Tibial nerve (tissue), 4 donors: ENCODE measurements around the gene IL17C. TPM values are rescaled to one million over a fixed set of nuclear protein-coding genes. Genes with fewer than 3 reads are reported as not detected.

Experiments used
- DNase-seq, 2 donors: peaks; one replicate each; pipeline ENCODE4 v3.0.0-alpha.2; 2019; ENCODE audit warnings: low spot score in 2 of 2
- H3K27ac ChIP-seq, 4 donors: fragments of 200-600 bp; sonication (generic) in 3 of 4; one replicate each; pipeline ENCODE4 v1.5.1; 2017 to 2019; ENCODE audit warnings: mild to moderate bottlenecking in 1 of 4
- H3K27me3 ChIP-seq, 2 donors: fragments of 200-600 bp; sonication (generic) in 1 of 2; one replicate each; pipeline versions ENCODE4 v1.5.1 to v1.6.0; 2017 to 2019
- H3K36me3 ChIP-seq, 3 donors: fragments of 200-600 bp; sonication (generic); one replicate each; pipeline ENCODE4 v1.5.1; 2018 to 2019
- H3K4me1 ChIP-seq, 4 donors: fragments of 200-600 bp; sonication (generic) in 3 of 4; one replicate each; pipeline ENCODE4 v1.5.1; 2017 to 2019
- H3K4me3 ChIP-seq, 4 donors: fragments of 200-600 bp; sonication (generic) in 3 of 4; one replicate each; pipeline ENCODE4 v1.5.1; 2017 to 2019; ENCODE audit warnings: mild to moderate bottlenecking in 1 of 4, moderate library complexity in 1 of 4
- H3K9me3 ChIP-seq, 4 donors: fragments of 200-600 bp; sonication (generic) in 3 of 4; one replicate each; pipeline ENCODE4 v1.5.1; 2017 to 2019
- EP300 ChIP-seq, 2 donors: sonication (generic); formaldehyde crosslinking; IDR thresholded peaks; one replicate each; pipeline ENCODE4 v1.6.1; 2017; ENCODE audit warnings: antibody characterized with exemption in 2 of 2, mild to moderate bottlenecking in 1 of 2
- POLR2A ChIP-seq, 2 donors: fragments of 450-650 bp; IDR thresholded peaks; one replicate each; pipeline ENCODE4 v1.6.1; 2017; ENCODE audit warnings: antibody characterized with exemption in 2 of 2, mild to moderate bottlenecking in 2 of 2, moderate library complexity in 2 of 2
- WGBS, 2 donors: methylation state at CpG; one replicate each; pipeline ENCODE4 v1.1.5; 2018; 5-methylcytosine and 5-hydroxymethylcytosine counted together
- total RNA-seq, 4 donors: library from RNA; depleted of rRNA; stranded (reverse); fragments of >200 nt; gene quantifications; one replicate each; pipeline ENCODE4 v1.1.0, GENCODE V29; 2016
- TF ChIP-seq, protein P1 (sequence below), 5 experiments: fragments of 200-600 bp in 3 of 5; fragments of 450-650 bp in 2 of 5; sonication (generic) in 3 of 5; IDR thresholded peaks; one replicate each; pipeline ENCODE4 v1.5.1; 2016 to 2019; ENCODE audit warnings: antibody characterized with exemption in 5 of 5, mild to moderate bottlenecking in 3 of 5, moderate library complexity in 2 of 5

The IL17C gene
- total RNA-seq, 4 donors from 2014 or later = not detected

DNA sequence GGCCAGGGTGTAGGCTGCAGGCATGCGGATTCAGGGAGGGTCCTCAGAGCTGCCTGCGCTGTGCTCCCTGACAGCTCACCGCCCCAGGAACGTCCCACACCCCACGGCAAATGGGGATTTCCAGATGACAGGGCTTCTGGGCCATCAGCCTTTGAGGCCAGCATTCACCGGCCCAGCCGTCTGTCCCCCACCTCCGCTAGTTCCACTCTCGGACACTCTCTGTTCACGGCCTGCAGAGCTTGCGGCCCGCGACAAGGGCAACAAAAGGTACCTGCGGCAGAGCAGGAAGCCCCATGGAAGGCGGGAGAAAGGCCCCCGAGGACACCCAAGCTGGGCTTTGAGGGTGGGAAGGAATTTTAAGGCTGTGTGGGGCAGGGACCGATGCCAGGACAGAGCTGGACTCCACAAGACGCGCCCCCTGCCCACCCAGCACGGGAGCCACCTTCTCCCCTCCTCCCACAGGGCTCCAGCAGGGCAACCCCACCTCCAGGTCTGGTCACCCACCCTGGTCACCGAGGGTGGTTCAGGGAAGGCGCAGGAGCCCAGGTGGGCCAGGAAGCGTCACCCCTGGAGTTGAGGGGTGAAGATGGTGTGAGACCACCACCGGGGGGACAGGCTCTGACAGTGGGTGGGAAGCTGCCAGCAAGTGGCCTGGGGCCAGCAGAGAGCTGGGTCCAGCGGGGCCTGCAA, 18.1 kb downstream of the IL17C start:
- TF ChIP-seq, protein P1, sequence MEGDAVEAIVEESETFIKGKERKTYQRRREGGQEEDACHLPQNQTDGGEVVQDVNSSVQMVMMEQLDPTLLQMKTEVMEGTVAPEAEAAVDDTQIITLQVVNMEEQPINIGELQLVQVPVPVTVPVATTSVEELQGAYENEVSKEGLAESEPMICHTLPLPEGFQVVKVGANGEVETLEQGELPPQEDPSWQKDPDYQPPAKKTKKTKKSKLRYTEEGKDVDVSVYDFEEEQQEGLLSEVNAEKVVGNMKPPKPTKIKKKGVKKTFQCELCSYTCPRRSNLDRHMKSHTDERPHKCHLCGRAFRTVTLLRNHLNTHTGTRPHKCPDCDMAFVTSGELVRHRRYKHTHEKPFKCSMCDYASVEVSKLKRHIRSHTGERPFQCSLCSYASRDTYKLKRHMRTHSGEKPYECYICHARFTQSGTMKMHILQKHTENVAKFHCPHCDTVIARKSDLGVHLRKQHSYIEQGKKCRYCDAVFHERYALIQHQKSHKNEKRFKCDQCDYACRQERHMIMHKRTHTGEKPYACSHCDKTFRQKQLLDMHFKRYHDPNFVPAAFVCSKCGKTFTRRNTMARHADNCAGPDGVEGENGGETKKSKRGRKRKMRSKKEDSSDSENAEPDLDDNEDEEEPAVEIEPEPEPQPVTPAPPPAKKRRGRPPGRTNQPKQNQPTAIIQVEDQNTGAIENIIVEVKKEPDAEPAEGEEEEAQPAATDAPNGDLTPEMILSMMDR (IDR thresholded peaks at IDR 0.05) = no peak
- no peak for TF ChIP-seq POLR2A (IDR thresholded peaks at IDR 0.05)
- no peak for TF ChIP-seq EP300 (IDR thresholded peaks at IDR 0.05)
- H3K4me1 ChIP-seq = peaks cover 0 to 10% (median 2%) of the 10 kb centered on the region in 4 donors
- no peak for DNase-seq
- 82 to 86% methylated on average over 18 to 24 of the region's 25 CpGs for WGBS, 2 donors
- no peaks in the 10 kb centered on the region for H3K27me3 ChIP-seq
- H3K9me3 ChIP-seq = no peaks in the 10 kb centered on the region
- H3K36me3 ChIP-seq = peaks cover 0 to 76% (median 6%) of the 10 kb centered on the region in 3 donors
- H3K27ac ChIP-seq = no peak overlapping the region
- H3K4me3 ChIP-seq = no peak overlapping the region

DNA sequence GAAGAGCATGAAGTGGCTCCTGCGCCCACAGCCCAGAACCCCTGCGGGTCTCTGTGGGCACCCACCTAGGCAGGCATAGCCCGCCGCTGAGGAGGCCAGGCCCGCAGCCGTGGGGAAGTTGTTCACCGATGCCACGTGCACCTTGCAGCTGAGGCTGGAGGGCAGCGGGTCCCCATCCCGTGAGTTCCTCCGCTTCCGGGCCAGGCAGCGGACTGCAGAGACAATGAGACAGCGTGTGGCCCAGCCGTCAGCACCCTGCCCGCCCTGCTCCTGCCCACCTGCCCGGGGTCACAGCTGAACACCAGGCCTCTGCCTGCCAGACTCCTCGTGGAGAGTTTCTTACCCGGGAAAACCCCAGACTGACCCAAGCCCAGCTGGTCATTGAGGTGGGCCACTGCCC, 19.0 kb downstream of the IL17C start:
- H3K27me3 ChIP-seq = no peaks in the 10 kb centered on the region
- H3K27ac ChIP-seq = no peak overlapping the region
- 82 to 92% methylated on average over 5 to 12 of the region's 19 CpGs for WGBS, 2 donors
- H3K4me3 ChIP-seq = no peak overlapping the region
- TF ChIP-seq, protein P1 (IDR thresholded peaks at IDR 0.05) = no peak
- TF ChIP-seq POLR2A (IDR thresholded peaks at IDR 0.05) (no peak), EP300 (IDR thresholded peaks at IDR 0.05) (no peak)
- no peaks in the 10 kb centered on the region for H3K9me3 ChIP-seq
- H3K36me3 ChIP-seq = peaks cover 0 to 70% (median 6%) of the 10 kb centered on the region in 3 donors
- H3K4me1 ChIP-seq = peaks cover 0 to 13% (median 6%) of the 10 kb centered on the region in 4 donors
- no peak for DNase-seq

DNA sequence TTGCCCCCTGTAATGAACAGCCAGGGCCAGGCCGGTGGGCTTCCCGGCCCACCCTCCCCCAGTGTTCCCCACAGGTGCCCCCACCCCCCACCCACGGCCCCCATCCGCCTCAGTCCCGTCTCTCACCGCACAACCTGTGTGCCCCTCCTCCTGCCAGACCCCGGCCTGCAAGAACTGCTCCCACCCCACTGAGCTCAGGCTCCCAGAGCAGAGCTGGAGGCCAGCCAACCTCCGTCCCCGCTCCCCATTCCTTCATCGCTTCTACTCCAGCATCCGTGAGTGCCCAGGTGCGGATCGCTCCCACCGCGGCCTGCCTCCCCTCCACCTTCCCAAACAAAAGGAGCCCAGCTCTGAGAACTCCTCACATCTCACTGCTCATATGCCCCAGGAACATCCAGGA, 20.3 kb downstream of the IL17C start:
- Histone ChIP-seq H3K9me3 (no peaks in the 10 kb centered on the region), H3K27me3 (no peaks in the 10 kb centered on the region), H3K4me1 (peaks cover 0 to 15% (median 7%) of the 10 kb centered on the region in 4 donors), H3K27ac (no peak overlapping the region), H3K36me3 (peaks cover 0 to 57% (median 6%) of the 10 kb centered on the region in 3 donors), H3K4me3 (no peak overlapping the region)
- no peak for DNase-seq
- 89 to 91% methylated on average over 14 of the region's 15 CpGs for WGBS, 2 donors
- TF ChIP-seq, protein P1 (IDR thresholded peaks at IDR 0.05) = no peak
- TF ChIP-seq POLR2A (IDR thresholded peaks at IDR 0.05) (no peak), EP300 (IDR thresholded peaks at IDR 0.05) (no peak)

DNA sequence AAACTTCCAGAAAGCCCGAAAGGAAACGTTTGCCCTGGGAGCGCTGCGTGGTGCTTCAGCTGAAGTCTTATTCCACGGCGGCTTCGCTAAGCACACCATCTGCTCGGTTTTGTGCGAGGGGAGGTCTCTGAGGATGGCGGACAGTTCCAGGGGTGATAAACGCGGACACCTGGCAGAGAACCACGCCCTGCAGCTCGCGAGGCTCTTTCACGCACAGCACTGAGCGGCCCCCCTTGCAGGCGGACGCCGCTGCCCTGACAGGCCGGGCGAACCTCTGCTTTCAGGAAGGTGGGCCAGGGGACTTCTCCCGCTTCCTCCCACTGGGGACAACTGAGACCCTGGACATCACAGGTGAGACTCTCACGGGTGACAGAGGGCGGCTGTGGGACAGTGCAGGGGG, 20.8 kb downstream of the IL17C start:
- Histone ChIP-seq H3K4me1 (peaks cover 0 to 20% (median 9%) of the 10 kb centered on the region in 4 donors), H3K27me3 (no peaks in the 10 kb centered on the region), H3K9me3 (no peaks in the 10 kb centered on the region), H3K36me3 (peaks cover 0 to 52% (median 6%) of the 10 kb centered on the region in 3 donors), H3K4me3 (no peak overlapping the region), H3K27ac (no peak overlapping the region)
- no peak for DNase-seq
- WGBS, 2 donors = 94% methylated on average over 23 to 25 of the region's 25 CpGs
- TF ChIP-seq, protein P1 (IDR thresholded peaks at IDR 0.05) = no peak
- TF ChIP-seq POLR2A (IDR thresholded peaks at IDR 0.05) = no peak
- TF ChIP-seq EP300 (IDR thresholded peaks at IDR 0.05) = no peak

DNA sequence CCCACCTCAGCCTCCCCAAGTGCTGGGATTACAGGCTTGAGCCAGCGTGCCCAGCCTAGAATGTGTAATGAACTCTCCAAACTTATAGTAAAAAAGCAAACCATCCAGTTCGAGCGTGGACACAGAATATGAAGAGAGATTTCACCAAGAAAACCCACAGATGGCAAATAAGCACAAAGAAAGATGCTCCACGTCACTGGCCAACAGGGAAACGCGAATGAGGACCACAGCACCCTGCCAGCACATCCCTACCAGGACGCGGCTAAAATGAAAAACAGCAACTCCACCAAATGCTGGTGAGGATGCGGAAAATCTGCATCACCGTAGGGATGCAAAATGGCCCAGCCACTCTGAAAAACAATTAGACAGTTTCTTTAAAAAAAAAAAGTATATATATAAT, 23.1 kb downstream of the IL17C start:
- WGBS, 2 donors = 80 to 90% methylated on average over 10 of the region's 10 CpGs
- H3K27me3 ChIP-seq = no peaks in the 10 kb centered on the region
- no peak for DNase-seq
- H3K36me3 ChIP-seq = peaks cover 0 to 29% (median 0%) of the 10 kb centered on the region in 3 donors
- H3K9me3 ChIP-seq = no peaks in the 10 kb centered on the region
- TF ChIP-seq EP300 (IDR thresholded peaks at IDR 0.05) (no peak), POLR2A (IDR thresholded peaks at IDR 0.05) (no peak)
- TF ChIP-seq, protein P1 (IDR thresholded peaks at IDR 0.05) = no peak
- H3K4me1 ChIP-seq = peaks cover 0 to 27% (median 10%) of the 10 kb centered on the region in 4 donors
- H3K27ac ChIP-seq = no peak overlapping the region
- H3K4me3 ChIP-seq = no peak overlapping the region
